ENCODE results near the gene SKIDA1.

- no peak for TF ChIP-seq CTCF (IDR thresholded peaks at IDR 0.05)
- no peak for TF ChIP-seq CREB1 (CRISPR knock-in tag; IDR thresholded peaks at IDR 0.05)
- no peak for TF ChIP-seq ZBTB43 (CRISPR knock-in tag; IDR thresholded peaks at IDR 0.05)
- TF ChIP-seq MLX (CRISPR knock-in tag; IDR thresholded peaks at IDR 0.05), result no peak
- TF ChIP-seq ATF2 (CRISPR knock-in tag; IDR thresholded peaks at IDR 0.05; ENCODE audit: borderline replicate concordance, low read depth), result no peak
- TF ChIP-seq MXD4 (CRISPR knock-in tag; IDR thresholded peaks at IDR 0.05; ENCODE audit: borderline replicate concordance), result no peak
- no peak for TF ChIP-seq FOXP1 (CRISPR knock-in tag; IDR thresholded peaks at IDR 0.05; ENCODE audit: borderline replicate concordance)
- no peak for TF ChIP-seq ATF3 (CRISPR knock-in tag; conservative IDR thresholded peaks at IDR 0.05)
- no peak for TF ChIP-seq ATF6 (CRISPR knock-in tag; IDR thresholded peaks at IDR 0.05)
- no peak for TF ChIP-seq ATF1 (CRISPR knock-in tag; IDR thresholded peaks at IDR 0.05)
Observed at GRCh38 chr10:21512573-21513404, 12.7 kb downstream of the SKIDA1 start.
